Fibroblast of lung (primary cell): ENCODE results near the gene PDE4D.

ENCODE experiments used
- CTCF ChIP-seq, 2 donors: IDR thresholded peaks in 1 of 2; conservative IDR thresholded peaks in 1 of 2; 1 replicate in 1 of 2; 2 replicates in 1 of 2; pipeline ENCODE4 v1.5.1; 2011 to 2012; ENCODE audit warnings: low read length in 2 of 2, control low read depth in 1 of 2, inconsistent platforms in 1 of 2, low read depth in 1 of 2, mild to moderate bottlenecking in 1 of 2
- EZH2 ChIP-seq: IDR thresholded peaks from 2 replicates; pipeline ENCODE4 v1.5.1; 2012; ENCODE audit warnings: low read length, control low read depth, mild to moderate bottlenecking; ENCODE audit errors: missing control alignments

GRCh38 chr5:59709846-59710245 lies 183.7 kb downstream of the PDE4D start:
- TF ChIP-seq CTCF (conservative IDR thresholded peaks at IDR 0.05 in 1 of 2, IDR thresholded peaks at IDR 0.05 in 1 of 2; ENCODE audit: low read depth in 1 of 2, low read length in 2 of 2) (no peak), EZH2 (no peak)
